ENCODE data around the gene PRKN. TPM values are rescaled to one million over a fixed set of nuclear protein-coding genes. Genes with fewer than 3 reads are reported as not detected.

Gene PRKN
- total RNA-seq, 4 donors from 2014 or later, result 5.2 to 121 (median 6.9) TPM

DNA sequence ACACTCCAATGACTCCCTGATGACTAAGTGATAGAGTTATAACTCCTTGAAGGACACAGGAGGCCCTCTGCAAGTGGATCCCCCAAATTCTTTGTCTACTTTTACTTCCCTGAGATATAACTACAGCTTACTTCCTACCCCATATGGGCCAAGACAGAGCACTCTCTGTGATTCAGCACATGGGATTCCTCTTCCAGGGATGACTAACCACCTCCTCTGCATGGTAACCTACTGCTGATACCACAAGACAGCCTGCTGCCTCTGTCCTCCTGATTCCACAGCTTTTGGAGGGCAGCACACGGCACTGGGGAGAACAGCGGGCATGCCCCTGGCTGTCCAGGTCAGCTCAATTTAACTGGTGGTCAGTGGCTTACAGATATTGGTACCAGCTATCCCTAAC lies 778.0 kb downstream of the PRKN start:
- H3K4me1 ChIP-seq, result no peaks in the 10 kb centered on the region
- no peaks in the 10 kb centered on the region for H3K27me3 ChIP-seq
- intact Hi-C loops (cut with DNase I), result no loop called here
- no peaks in the 10 kb centered on the region for H3K9me3 ChIP-seq
- 100% methylated on average over 2 of the region's 2 CpGs for WGBS, 2 donors
- DNase-seq, result no peak
- no peaks in the 10 kb centered on the region for H3K36me3 ChIP-seq
- no peak overlapping the region for H3K27ac ChIP-seq
- no peak overlapping the region for H3K4me3 ChIP-seq (replicated peaks in 1 of 3)
- TF ChIP-seq, protein P1, sequence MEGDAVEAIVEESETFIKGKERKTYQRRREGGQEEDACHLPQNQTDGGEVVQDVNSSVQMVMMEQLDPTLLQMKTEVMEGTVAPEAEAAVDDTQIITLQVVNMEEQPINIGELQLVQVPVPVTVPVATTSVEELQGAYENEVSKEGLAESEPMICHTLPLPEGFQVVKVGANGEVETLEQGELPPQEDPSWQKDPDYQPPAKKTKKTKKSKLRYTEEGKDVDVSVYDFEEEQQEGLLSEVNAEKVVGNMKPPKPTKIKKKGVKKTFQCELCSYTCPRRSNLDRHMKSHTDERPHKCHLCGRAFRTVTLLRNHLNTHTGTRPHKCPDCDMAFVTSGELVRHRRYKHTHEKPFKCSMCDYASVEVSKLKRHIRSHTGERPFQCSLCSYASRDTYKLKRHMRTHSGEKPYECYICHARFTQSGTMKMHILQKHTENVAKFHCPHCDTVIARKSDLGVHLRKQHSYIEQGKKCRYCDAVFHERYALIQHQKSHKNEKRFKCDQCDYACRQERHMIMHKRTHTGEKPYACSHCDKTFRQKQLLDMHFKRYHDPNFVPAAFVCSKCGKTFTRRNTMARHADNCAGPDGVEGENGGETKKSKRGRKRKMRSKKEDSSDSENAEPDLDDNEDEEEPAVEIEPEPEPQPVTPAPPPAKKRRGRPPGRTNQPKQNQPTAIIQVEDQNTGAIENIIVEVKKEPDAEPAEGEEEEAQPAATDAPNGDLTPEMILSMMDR (IDR thresholded peaks at IDR 0.05), result no peak
- TF ChIP-seq POLR2A (IDR thresholded peaks at IDR 0.05), result no peak

DNA sequence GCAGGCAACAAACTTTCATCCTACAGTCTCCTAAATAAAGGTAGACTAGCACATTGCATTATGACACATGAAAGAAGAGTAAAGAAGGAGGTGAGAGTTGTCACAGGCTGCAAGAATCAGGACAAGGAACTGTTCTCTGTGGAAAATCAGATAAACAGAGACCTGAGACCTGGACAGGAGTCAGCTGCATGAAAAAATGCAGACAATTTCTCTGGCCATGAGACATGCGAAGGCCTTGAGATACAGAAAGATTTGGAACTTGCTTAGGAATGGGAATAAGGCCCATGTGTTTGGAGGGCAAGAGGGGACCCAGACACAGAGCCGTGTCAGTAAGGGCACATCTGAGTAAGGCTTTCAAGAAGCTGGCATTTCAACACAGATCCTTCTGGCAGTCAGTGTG lies 779.1 kb downstream of the PRKN start:
- intact Hi-C loops (cut with DNase I), result no loop called here
- no peaks in the 10 kb centered on the region for H3K27me3 ChIP-seq
- no peak for DNase-seq
- no peak overlapping the region for H3K27ac ChIP-seq
- WGBS, 2 donors, result 92% methylated on average over 2 of the region's 2 CpGs
- no peaks in the 10 kb centered on the region for H3K36me3 ChIP-seq
- no peaks in the 10 kb centered on the region for H3K9me3 ChIP-seq
- H3K4me3 ChIP-seq (replicated peaks in 1 of 3), result no peak overlapping the region
- no peaks in the 10 kb centered on the region for H3K4me1 ChIP-seq
- TF ChIP-seq POLR2A (IDR thresholded peaks at IDR 0.05), result no peak
- TF ChIP-seq, protein P1 (IDR thresholded peaks at IDR 0.05), result no peak

DNA sequence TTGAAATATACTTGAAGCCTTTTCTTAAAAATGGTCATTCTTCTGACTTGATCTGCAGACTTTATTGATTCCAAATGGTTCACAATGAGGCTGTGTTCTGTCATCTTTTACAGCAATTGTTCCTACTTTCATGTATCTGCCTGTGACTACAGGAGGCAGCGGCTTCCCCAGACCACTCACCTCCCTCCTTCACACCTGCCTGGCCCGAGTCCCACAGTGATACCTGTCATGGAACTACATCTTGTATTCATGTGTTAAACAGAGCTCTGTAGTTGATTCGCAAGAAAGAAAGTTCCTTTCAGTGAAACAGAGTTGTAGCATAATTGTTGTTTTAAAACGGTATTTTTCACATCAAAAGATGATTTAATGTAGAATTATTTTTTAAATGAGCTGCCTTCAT lies 780.2 kb downstream of the PRKN start:
- no peak overlapping the region for H3K4me3 ChIP-seq (replicated peaks in 1 of 3)
- no peaks in the 10 kb centered on the region for H3K4me1 ChIP-seq
- no peaks in the 10 kb centered on the region for H3K9me3 ChIP-seq
- no peak for DNase-seq
- no peaks in the 10 kb centered on the region for H3K27me3 ChIP-seq
- 70 to 74% methylated on average over 4 of the region's 4 CpGs for WGBS, 2 donors
- no peak overlapping the region for H3K27ac ChIP-seq
- intact Hi-C loops (cut with DNase I), result no loop called here
- TF ChIP-seq, protein P1 (IDR thresholded peaks at IDR 0.05), result no peak
- TF ChIP-seq POLR2A (IDR thresholded peaks at IDR 0.05), result no peak
- H3K36me3 ChIP-seq, result no peaks in the 10 kb centered on the region

DNA sequence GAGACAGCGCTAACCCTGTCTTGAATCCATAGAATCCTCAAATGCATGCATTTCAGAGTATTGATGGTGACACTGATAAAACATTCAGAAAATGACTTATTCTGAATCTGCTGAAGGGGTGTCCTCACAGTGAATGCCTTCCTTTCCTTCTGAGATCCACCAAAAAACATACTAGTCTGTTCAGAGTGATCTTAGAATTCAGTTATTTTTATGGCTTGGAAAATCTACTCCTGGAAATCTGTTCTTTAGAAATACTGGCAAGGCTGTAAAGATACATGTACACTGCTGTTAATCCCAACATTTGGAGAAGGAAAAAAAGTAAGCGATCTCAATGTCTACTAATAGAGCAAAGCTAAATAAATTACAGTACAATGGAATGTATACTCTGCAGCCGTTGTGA lies 781.1 kb downstream of the PRKN start:
- no peak overlapping the region for H3K27ac ChIP-seq
- TF ChIP-seq POLR2A (IDR thresholded peaks at IDR 0.05), result no peak
- TF ChIP-seq, protein P1 (IDR thresholded peaks at IDR 0.05), result no peak
- H3K27me3 ChIP-seq, result no peaks in the 10 kb centered on the region
- WGBS, 2 donors, result 59 to 64% methylated on average over 3 of the region's 3 CpGs
- H3K4me1 ChIP-seq, result no peaks in the 10 kb centered on the region
- no peak overlapping the region for H3K4me3 ChIP-seq (replicated peaks in 1 of 3)
- intact Hi-C loops (cut with DNase I), result no loop called here
- no peaks in the 10 kb centered on the region for H3K36me3 ChIP-seq
- H3K9me3 ChIP-seq, result no peaks in the 10 kb centered on the region
- DNase-seq, result no peak

DNA sequence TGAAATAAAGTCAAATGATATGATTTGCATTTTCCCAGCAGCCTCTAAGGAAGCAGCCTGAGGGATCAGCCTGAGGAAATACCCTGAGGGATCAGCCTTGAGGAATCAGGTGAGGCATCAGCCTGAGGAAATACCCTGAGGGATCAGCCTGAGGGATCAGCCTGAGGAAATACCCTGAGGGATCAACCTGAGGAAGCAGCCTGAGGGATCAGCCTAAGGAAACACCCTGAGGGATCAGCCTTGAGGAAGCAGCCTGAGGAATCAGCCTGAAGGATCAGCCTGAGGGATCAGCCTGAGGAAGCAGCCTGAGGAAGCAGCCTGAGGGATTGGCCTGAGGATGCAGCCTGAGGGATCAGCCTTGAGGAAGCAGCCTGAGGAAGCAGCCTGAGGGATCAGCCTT lies 784.0 kb downstream of the PRKN start:
- Histone ChIP-seq H3K27me3 (no peaks in the 10 kb centered on the region), H3K4me1 (no peaks in the 10 kb centered on the region), H3K36me3 (no peaks in the 10 kb centered on the region), H3K9me3 (no peaks in the 10 kb centered on the region), H3K4me3 (replicated peaks in 1 of 3) (no peak overlapping the region), H3K27ac (no peak overlapping the region)
- no peak for DNase-seq
- no peak for TF ChIP-seq POLR2A (IDR thresholded peaks at IDR 0.05)
- TF ChIP-seq, protein P1 (IDR thresholded peaks at IDR 0.05), result no peak
- intact Hi-C loops (cut with DNase I), result no loop called here

Data from thyroid gland (tissue), 4 donors.